Measurements from ENCODE around the gene DDIT3.

DNA sequence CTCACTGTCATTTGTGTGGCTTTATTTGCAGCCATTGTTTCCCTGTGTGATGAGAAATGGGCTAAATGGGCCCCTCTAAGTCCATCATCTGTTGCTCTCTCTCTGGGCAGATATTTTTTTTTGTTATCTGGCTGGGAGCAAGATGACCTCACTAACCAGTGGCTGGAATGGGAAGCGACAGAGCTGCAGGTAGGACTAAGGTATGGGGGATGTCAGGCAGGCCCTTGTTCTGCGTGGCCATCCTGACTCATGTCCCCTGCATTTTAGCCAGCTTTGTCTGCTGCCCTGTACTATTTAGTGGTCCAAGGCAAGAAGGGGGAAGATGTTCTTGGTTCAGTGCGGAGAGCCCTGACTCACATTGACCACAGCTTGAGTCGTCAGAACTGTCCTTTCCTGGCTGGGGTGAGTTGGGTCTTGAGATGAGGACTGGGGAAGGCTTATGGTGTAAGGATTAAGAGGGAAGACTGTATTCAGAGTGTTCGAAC lies 31.1 kb downstream of the DDIT3 start:
- TF ChIP-seq EP300 (IDR thresholded peaks at IDR 0.05; ENCODE audit: borderline replicate concordance): no peak
- no peak for TF ChIP-seq TAF1 (IDR thresholded peaks at IDR 0.05; ENCODE audit: low read depth)
- TF ChIP-seq FOXM1 (IDR thresholded peaks at IDR 0.05; ENCODE audit: borderline replicate concordance, low read depth): no peak
- no peak for TF ChIP-seq RAD21 (IDR thresholded peaks at IDR 0.05; ENCODE audit: low read depth)
- TF ChIP-seq, protein P1, sequence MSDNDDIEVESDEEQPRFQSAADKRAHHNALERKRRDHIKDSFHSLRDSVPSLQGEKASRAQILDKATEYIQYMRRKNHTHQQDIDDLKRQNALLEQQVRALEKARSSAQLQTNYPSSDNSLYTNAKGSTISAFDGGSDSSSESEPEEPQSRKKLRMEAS (IDR thresholded peaks at IDR 0.05): no peak
- TF ChIP-seq, protein P2, sequence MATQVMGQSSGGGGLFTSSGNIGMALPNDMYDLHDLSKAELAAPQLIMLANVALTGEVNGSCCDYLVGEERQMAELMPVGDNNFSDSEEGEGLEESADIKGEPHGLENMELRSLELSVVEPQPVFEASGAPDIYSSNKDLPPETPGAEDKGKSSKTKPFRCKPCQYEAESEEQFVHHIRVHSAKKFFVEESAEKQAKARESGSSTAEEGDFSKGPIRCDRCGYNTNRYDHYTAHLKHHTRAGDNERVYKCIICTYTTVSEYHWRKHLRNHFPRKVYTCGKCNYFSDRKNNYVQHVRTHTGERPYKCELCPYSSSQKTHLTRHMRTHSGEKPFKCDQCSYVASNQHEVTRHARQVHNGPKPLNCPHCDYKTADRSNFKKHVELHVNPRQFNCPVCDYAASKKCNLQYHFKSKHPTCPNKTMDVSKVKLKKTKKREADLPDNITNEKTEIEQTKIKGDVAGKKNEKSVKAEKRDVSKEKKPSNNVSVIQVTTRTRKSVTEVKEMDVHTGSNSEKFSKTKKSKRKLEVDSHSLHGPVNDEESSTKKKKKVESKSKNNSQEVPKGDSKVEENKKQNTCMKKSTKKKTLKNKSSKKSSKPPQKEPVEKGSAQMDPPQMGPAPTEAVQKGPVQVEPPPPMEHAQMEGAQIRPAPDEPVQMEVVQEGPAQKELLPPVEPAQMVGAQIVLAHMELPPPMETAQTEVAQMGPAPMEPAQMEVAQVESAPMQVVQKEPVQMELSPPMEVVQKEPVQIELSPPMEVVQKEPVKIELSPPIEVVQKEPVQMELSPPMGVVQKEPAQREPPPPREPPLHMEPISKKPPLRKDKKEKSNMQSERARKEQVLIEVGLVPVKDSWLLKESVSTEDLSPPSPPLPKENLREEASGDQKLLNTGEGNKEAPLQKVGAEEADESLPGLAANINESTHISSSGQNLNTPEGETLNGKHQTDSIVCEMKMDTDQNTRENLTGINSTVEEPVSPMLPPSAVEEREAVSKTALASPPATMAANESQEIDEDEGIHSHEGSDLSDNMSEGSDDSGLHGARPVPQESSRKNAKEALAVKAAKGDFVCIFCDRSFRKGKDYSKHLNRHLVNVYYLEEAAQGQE (IDR thresholded peaks at IDR 0.05; ENCODE audit: low read depth): no peak
- no peak for TF ChIP-seq CEBPB (IDR thresholded peaks at IDR 0.05)
- no peak for TF ChIP-seq TEAD4 (IDR thresholded peaks at IDR 0.05)
- TF ChIP-seq YY1 (IDR thresholded peaks at IDR 0.05; ENCODE audit: low read depth): no peak
- no peak for TF ChIP-seq NFIC (IDR thresholded peaks at IDR 0.05)
- no peak for TF ChIP-seq EGR1 (IDR thresholded peaks at IDR 0.05)
- no peak for TF ChIP-seq TCF12 (IDR thresholded peaks at IDR 0.05; ENCODE audit: low read depth)
